ENCODE measurements around the gene CYP2J2.
A peak's percentile ranks its signal among the peaks of the same experiment; 100 is the strongest.
"Not testable (repeated sequence)": the region's sequence is repeated elsewhere in the genome, so short reads cannot be mapped to it uniquely, and the experiment has no call there.

CYP2J2 gene, protein sequence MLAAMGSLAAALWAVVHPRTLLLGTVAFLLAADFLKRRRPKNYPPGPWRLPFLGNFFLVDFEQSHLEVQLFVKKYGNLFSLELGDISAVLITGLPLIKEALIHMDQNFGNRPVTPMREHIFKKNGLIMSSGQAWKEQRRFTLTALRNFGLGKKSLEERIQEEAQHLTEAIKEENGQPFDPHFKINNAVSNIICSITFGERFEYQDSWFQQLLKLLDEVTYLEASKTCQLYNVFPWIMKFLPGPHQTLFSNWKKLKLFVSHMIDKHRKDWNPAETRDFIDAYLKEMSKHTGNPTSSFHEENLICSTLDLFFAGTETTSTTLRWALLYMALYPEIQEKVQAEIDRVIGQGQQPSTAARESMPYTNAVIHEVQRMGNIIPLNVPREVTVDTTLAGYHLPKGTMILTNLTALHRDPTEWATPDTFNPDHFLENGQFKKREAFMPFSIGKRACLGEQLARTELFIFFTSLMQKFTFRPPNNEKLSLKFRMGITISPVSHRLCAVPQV

DNA sequence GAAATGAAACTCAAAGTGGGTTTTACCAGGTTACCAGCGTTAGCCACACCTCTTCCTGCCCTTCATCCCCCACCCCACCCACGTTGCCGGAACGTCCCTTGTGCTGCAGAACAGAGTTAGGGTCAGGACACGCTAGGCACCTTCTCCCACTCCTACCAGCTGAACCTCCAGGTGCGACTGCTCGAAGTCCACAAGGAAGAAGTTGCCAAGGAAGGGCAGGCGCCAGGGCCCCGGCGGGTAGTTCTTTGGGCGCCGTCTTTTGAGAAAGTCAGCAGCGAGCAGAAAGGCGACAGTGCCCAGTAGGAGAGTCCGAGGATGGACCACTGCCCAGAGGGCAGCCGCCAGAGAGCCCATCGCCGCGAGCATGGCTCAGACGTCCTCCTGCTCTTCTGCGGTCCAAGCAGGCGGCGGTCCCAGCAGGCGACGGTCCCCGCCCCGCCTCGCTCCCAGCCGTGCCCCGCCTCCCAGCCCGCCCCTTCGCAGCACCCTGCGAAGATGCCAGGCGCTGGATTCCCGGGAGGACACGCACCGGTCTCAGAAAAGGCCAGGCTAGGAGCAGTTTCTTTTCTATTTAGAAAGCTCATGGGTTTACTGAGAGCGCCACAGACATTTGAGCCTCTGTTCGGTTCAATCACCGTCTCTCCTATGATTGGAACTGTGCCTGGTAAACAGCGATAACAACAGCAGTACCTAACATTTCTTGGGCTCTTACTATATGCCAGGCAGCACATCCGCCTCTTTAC lies at the start of gene CYP2J2:
TSS of gene CYP2J2 (minus strand) at position 393 of the 743 bp plus-strand sequence. CDS start at position 366, 27 bp downstream.
- peak; percentile 36 for DNase-seq

- DNase-seq = no peak
Measured at GRCh38 chr1:59973719-59974118, 47.1 kb upstream of the CYP2J2 start.

DNA sequence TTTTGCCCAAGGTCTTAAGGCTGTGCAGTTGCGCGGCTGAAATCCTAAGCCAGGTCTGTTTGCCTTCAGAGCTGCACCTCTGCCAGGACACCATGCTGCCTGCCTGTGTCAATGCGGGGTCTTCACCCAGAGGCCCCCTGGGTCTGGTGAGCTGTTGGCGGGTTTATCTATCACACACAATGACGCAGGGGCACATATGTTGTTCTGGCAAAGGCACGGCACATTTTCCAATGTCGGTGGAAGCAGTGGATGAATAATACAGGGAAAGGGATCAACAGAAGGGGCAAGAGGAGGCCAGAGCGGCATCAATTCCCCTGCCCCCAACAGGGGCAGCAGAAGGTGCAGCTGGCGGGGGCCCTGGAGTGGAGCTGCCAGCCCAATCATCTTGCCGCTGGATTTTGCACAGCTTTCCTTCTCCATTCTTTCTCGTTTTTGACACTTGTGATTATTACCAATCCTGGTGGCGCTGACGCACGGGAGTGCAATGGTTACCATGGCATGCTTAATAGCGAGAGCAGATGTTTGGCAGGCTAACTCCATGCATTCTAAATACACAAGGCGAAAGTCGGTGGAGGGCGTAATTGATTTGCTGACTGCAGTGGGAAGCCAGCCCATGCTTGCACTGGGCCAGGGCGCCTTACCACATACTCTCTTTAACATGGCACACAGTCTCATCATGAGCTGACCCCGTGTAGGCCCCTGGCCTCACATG lies 45.8 kb upstream of the CYP2J2 start:
- DNase-seq = no peak

DNA sequence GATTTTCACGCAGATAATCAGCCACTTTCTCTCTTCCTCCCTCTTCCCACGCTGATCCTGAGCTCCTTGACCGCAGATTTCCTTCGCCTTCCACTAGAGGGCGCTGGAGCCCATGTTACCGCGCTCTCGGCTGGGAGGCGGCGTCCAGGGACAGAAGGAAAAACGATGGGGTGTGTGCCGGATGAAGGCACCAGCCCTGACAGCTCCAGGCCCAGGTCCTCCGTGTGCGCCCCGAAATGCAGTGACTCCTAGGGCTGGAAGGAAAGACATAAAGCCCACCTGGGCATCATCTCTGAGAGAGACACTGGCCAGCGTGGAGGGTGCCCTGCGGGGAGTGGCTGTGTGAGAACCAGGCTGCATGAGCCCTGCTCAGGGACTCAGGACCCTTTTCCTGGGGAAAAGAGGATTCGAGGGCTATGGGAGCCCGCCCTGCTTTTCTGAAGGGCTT lies 44.9 kb upstream of the CYP2J2 start:
- peak; percentile 60 for DNase-seq

DNA sequence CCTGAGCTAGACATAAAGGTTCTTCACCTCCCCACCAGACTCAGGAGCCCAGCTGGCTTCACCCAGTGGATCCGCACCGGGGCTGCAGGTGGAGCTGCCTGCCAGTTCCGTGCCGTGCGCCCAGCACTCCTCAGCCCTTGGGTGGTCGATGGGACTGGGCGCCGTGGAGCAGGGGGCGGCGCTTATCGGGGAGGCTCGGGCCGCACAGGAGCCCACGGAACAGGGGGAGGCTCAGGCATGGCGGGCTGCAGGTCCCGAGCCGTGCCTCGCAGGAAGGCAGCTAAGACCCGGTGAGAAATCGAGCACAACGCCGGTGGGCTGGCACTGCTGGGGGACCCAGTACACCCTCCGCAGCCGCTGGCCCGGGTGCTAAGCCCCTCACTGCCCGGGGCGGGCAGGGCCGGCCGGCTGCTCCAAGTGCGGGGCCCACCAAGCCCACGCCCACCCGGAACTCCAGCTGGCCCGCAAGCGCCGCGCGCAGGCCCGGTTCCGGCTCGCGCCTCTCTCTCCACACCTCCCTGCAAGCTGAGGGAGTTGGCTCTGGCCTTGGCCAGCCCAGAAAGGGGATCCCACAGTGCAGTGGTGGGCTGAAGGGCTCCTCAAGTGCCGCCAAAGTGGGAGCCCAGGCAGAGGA lies 43.1 kb upstream of the CYP2J2 start:
- DNase-seq = not testable (repeated sequence)

GRCh38 chr1:59968746-59969145 lies 42.2 kb upstream of the CYP2J2 start:
- not testable (repeated sequence) for DNase-seq

- DNase-seq = no peak
Measured at GRCh38 chr1:59967780-59968179, 41.2 kb upstream of the CYP2J2 start.

DNA sequence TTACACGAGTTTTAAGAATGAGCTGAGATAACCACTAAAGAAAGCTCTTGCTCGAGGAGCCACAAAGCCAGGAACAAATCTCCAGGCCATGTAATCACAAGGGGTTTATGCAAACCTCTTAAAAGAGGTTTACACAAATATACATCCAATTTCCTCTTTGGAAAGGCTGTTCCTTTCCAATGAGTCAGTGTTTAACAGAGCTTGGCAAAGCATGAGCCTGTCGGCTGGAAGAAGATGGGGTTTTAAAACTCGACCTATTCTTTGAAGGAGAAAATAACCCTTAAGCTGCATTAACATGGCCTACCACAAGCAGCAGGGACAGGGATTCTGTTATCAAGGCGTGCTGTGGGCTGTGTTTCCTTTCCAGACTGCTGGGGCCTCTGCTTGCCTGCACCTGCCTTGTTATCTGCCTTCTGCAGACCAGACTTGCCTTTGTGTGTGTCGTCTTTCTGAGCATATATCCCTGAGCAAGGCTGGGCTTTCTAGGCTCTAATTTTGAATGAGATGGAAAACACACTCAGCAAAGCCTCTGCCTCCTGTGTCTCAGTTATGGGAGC lies 40.6 kb upstream of the CYP2J2 start:
- DNase-seq = no peak

DNA sequence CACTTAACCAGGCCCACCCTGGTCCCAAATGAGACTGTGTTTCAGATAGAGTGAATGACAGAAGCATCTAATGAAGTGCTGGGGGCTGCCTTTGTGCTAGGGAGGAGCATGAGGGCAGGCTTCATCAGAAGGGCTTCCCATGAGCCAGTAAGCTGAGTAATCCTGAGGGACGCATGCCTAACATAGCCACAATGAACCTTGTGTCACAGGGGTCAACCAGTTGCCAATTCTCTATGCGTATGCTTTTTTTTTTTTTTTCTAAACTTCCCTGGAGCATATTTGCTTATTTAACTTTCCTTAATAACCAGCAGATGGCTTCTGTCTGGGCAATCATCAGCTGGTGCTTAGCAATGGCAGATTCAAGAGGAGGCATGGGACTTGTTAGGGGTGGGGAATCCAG lies 25.5 kb upstream of the CYP2J2 start:
- DNase-seq = no peak

DNA sequence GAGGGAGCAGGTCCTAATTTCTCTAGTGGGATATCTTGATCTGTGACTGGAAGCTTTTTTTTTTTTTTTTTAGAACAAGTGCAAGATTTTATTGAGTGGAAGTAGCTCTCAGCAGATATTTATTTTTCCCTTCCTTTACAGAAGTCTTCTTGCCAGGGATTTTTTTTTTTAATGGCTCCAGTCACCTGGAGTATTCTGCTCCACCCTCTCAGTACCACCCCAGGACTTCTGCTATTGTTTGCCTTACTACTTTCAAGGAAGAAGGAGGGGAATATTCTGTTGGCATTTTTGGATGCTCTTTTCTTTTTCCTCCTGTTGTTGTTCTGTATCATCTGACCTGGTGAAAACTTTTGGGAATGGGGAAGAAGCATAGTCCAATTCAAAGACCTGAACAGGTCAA lies 23.1 kb upstream of the CYP2J2 start:
- DNase-seq = no peak

DNA sequence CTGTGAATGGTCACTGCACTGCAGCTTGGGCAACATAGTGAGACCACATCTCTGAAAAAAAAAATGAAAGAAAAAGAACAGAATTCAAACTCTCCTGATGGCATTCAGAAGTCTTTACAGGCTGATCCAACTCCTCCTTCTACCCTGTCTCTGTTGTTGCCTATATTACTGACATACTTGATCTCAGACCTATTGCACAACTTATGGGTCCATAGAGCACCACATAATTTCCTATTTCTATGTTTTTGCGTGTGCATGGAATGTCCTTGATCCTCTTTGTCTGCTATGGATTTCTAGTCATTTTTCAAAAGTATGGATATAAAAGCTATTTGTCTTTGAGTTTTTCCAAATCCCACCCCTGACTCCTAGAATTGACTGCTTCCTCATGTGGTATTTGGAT lies 22.4 kb upstream of the CYP2J2 start:
- no peak for DNase-seq

- DNase-seq = no peak
Measured at GRCh38 chr1:59947047-59947938, 20.7 kb upstream of the CYP2J2 start.

GRCh38 chr1:59945790-59946189 lies 19.2 kb upstream of the CYP2J2 start:
- no peak for DNase-seq

DNA sequence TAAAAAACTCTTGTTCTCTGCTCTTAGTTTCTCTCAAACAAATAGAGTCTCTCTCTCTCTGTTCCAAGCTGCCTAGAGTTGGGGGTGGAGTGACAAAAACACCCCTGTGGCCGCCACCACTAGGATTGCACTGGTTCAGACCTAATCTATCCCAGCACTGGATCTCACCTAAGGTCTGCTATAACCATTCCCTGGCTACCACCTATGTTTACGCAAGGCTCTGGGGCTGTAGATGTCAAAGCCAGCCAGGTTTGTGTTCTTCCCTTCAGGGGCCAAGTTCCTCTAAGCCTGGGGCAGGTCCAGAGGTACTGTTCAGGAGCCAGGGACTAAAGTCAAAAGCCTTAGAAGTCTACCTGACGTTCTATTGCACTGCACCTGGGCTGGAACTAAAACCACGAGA lies 12.8 kb upstream of the CYP2J2 start:
- DNase-seq = no peak

- DNase-seq = no peak
Measured at GRCh38 chr1:59937636-59938210, 11.2 kb upstream of the CYP2J2 start.

DNA sequence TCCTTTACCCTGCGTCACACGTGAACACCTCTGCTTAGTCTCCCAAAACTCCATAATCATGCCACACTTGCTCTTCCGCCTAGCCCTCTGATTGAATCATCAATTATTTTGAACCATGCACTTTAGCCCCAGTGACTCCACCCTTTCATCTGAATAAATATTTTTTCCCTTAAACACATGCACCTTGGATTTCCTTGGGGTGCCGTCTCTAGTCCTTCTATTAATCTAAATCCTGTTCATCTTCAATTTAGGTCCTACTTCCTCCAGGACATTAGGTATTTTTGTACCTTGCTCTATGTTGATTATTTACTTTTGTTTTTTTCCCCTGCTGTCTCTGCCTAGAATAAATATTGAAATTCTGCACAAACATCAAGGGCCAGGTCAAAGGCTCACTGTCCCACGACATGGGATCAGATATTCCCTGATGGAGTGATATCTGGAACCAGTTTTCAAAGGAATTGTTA lies 9.8 kb upstream of the CYP2J2 start:
- DNase-seq = no peak

- no peak for DNase-seq
Measured at GRCh38 chr1:59928996-59929395, 2.4 kb upstream of the CYP2J2 start.

DNA sequence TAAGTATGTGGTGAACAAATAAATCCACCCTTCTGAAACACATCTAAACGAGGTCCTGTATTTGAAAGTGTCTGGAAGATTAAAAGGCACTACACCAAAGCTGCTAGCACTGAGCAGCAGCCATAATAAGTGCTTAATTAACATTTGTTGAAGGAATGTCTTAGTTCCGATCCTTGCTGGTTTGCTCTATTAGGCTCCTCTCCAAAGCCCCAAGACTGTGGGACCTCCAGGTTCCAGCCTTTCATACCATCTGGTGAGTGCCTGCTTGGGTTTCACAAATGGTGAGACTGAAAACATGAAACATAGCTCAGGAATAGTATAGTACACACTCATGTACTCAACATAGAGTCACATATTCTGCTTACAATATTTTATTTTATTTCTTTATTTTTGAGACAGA lies 640 bp upstream of the CYP2J2 start:
- DNase-seq = no peak

- no peak for DNase-seq
Measured at GRCh38 chr1:59924653-59925052, 1.9 kb downstream of the CYP2J2 start.

GRCh38 chr1:59921258-59921899 lies 5.2 kb downstream of the CYP2J2 start:
- not testable (repeated sequence) for DNase-seq

All from NCI-H526 treated with DMSO at 0.1 percent for 48 hours (cell line).